AG04449 (cell line): ENCODE measurements around the gene SCLT1.
"Not testable (repeated sequence)": the region's sequence is repeated elsewhere in the genome, so short reads cannot be mapped to it uniquely, and the experiment has no call there.

Experiments
- CTCF ChIA-PET: fragments of 350-600 bp; formaldehyde crosslinking; extraction: SDS; loops from one replicate; lab custom pipeline; 2021; ENCODE audit warnings: antibody characterized with exemption; lab: Yijun Ruan, JAX
- POLR2A ChIA-PET: fragments of 400-600, 350-600 bp; formaldehyde crosslinking; extraction: SDS; loops from one replicate; lab custom pipeline; 2020; ENCODE audit warnings: antibody characterized with exemption, inconsistent platforms; lab: Yijun Ruan, JAX
- DNase-seq: peaks from one replicate; pipeline ENCODE4 v3.0.0-alpha.2; 2010; ENCODE audit warnings: low read depth, low spot score
- H3K4me3 ChIP-seq: 2 replicates; pipeline ENCODE4 v1.5.1; 2011; ENCODE audit warnings: low read depth, mild to moderate bottlenecking, control low read depth, low read length
- TF ChIP-seq, protein P1 (sequence below): IDR thresholded peaks from one replicate; pipeline ENCODE4 v1.5.1; 2011; ENCODE audit warnings: mild to moderate bottlenecking, moderate library complexity, low read length, control low read depth, inconsistent platforms; ENCODE audit not compliant: insufficient read depth; ENCODE audit errors: missing control alignments

The SCLT1 gene

GRCh38 chr4:129082302-129082701, 11.0 kb downstream of the SCLT1 start:
- H3K4me3 ChIP-seq: no peak overlapping the region
- POLR2A ChIA-PET: no interaction called here
- TF ChIP-seq, protein P1, sequence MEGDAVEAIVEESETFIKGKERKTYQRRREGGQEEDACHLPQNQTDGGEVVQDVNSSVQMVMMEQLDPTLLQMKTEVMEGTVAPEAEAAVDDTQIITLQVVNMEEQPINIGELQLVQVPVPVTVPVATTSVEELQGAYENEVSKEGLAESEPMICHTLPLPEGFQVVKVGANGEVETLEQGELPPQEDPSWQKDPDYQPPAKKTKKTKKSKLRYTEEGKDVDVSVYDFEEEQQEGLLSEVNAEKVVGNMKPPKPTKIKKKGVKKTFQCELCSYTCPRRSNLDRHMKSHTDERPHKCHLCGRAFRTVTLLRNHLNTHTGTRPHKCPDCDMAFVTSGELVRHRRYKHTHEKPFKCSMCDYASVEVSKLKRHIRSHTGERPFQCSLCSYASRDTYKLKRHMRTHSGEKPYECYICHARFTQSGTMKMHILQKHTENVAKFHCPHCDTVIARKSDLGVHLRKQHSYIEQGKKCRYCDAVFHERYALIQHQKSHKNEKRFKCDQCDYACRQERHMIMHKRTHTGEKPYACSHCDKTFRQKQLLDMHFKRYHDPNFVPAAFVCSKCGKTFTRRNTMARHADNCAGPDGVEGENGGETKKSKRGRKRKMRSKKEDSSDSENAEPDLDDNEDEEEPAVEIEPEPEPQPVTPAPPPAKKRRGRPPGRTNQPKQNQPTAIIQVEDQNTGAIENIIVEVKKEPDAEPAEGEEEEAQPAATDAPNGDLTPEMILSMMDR: no peak
- DNase-seq: no peak
- CTCF ChIA-PET: no interaction called here

DNA sequence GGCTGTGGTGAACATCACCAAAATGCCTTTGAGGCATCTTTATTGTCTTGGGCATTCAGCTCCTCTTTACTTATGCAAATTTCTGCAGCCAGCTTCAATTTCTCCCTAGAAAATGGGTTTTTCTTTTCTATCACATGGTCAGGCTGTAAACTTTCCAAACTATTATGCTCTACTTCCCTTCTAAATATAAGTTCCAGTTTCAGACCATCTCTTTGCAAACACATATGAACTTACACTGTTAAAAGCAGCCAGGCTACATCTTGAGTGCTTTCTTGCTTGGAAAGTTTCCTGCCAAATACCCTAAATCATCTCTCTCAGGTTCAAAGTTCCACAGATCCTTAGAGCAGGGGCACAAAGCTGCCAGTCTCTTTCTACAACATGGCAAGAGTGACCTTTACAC, 13.2 kb downstream of the SCLT1 start:
- DNase-seq: no peak
- TF ChIP-seq, protein P1: no peak
- CTCF ChIA-PET: no interaction called here
- POLR2A ChIA-PET: no interaction called here
- no peak overlapping the region for H3K4me3 ChIP-seq

DNA sequence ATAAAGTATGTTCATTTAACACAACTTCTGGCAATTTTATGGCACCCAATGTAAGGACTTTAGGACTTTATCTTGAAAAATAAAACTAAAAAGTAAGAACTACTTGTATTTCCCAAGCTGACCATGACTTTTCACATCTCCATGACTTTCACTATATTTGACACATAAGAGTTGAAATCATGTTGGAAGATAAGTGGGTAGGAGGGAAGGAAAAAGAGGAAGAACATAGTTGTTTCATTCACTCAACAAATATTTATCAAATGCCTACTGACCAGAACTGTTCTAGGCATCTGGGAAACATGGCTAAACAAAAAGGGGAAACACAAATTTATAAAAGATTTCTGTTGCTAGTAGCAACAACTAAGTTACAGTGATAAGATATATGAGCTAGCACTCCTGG, 16.0 kb downstream of the SCLT1 start:
- no peak for DNase-seq
- POLR2A ChIA-PET: no interaction called here
- CTCF ChIA-PET: no interaction called here
- TF ChIP-seq, protein P1: no peak
- no peak overlapping the region for H3K4me3 ChIP-seq

GRCh38 chr4:129069537-129069936, 23.8 kb downstream of the SCLT1 start:
- DNase-seq, H3K4me3 ChIP-seq, CTCF ChIA-PET, POLR2A ChIA-PET: not testable (repeated sequence)

- TF ChIP-seq, protein P1: no peak
- no peak overlapping the region for H3K4me3 ChIP-seq
- ChIA-PET POLR2A (no interaction called here), CTCF (no interaction called here)
- peak; percentile 33 for DNase-seq
These were observed 28.6 kb downstream of the SCLT1 start for GRCh38 chr4:129064717-129065116.

- ChIA-PET CTCF (no interaction called here), POLR2A (no interaction called here)
These were observed 29.7 kb downstream of the SCLT1 start for GRCh38 chr4:129063640-129064039.

GRCh38 chr4:129062580-129062979, 30.8 kb downstream of the SCLT1 start:
- DNase-seq: no peak
- ChIA-PET POLR2A (no interaction called here), CTCF (no interaction called here)
- TF ChIP-seq, protein P1: no peak
- no peak overlapping the region for H3K4me3 ChIP-seq

More at GRCh38 chr4:129063640-129064039, 29.7 kb downstream of the SCLT1 start:
- TF ChIP-seq, protein P1: no peak
- H3K4me3 ChIP-seq: no peak overlapping the region
- no peak for DNase-seq
